Esophagus squamous epithelium (tissue), 5 donors: ENCODE data around the gene SLC2A8. TPM values are rescaled to one million over a fixed set of nuclear protein-coding genes. Genes with fewer than 3 reads are reported as not detected.
A peak's percentile ranks its signal among the peaks of the same experiment; 100 is the strongest.

Experiments used
- DNase-seq: peaks from one replicate; lab custom pipeline; 2025; lab: John Stamatoyannopoulos, UW
- H3K27ac ChIP-seq, 4 donors: fragments of 200-600 bp; sonication (generic); one replicate each; pipeline ENCODE4 v1.5.1; 2016 to 2019; ENCODE audit warnings: mild to moderate bottlenecking in 1 of 4
- H3K27me3 ChIP-seq, 4 donors: fragments of 200-600 bp; sonication (generic); 1 replicate in 3 of 4; 2 replicates in 1 of 4; pipeline versions ENCODE4 v1.5.1 to v1.6.0; 2017 to 2021; ENCODE audit warnings: antibody characterized with exemption in 1 of 4
- H3K36me3 ChIP-seq, 3 donors: fragments of 200-600 bp; sonication (generic); one replicate each; pipeline ENCODE4 v1.5.1; 2016 to 2019
- H3K4me1 ChIP-seq, 3 donors: fragments of 200-600 bp; sonication (generic); one replicate each; pipeline ENCODE4 v1.5.1; 2017 to 2019
- H3K4me3 ChIP-seq, 4 donors: fragments of 200-600 bp; sonication (generic); 1 replicate in 3 of 4; 2 replicates in 1 of 4; pipeline ENCODE4 v1.5.1; 2016 to 2019; ENCODE audit warnings: mild to moderate bottlenecking in 2 of 4, moderate library complexity in 1 of 4
- H3K9me3 ChIP-seq, 3 donors: fragments of 200-600 bp; sonication (generic); one replicate each; pipeline ENCODE4 v1.5.1; 2016 to 2019
- POLR2A ChIP-seq, 4 donors: fragments of 450-650 bp; IDR thresholded peaks; one replicate each; pipeline ENCODE4 v1.6.1; 2017; ENCODE audit warnings: antibody characterized with exemption in 4 of 4, mild to moderate bottlenecking in 4 of 4, moderate library complexity in 3 of 4
- WGBS, 2 donors: methylation state at CpG; one replicate each; pipeline ENCODE4 v1.1.5; 2018; 5-methylcytosine and 5-hydroxymethylcytosine counted together
- intact Hi-C: fragments of 100-400 bp; cut with DNase I; formaldehyde crosslinking; loops from one replicate; pipeline ENCODE4 v1.15.0; 2022
- total RNA-seq, 4 donors: library from RNA; depleted of rRNA; stranded (reverse); fragments of >200 nt; gene quantifications; one replicate each; pipeline ENCODE4 v1.1.0, GENCODE V29; 2016
- TF ChIP-seq, protein P1 (sequence below), 6 experiments: fragments of 450-650 bp in 4 of 6; fragments of 200-600 bp in 2 of 6; sonication (generic) in 2 of 6; IDR thresholded peaks; one replicate each; pipeline ENCODE4 v1.5.1; 2016 to 2019; ENCODE audit warnings: antibody characterized with exemption in 6 of 6, mild to moderate bottlenecking in 4 of 6, moderate library complexity in 4 of 6
- donor health status: DM: yes; HTN: yes; CAD: no.

Gene SLC2A8
- total RNA-seq, 4 donors from 2014 or later, result 6.2 to 28.3 (median 16.7) TPM

DNA sequence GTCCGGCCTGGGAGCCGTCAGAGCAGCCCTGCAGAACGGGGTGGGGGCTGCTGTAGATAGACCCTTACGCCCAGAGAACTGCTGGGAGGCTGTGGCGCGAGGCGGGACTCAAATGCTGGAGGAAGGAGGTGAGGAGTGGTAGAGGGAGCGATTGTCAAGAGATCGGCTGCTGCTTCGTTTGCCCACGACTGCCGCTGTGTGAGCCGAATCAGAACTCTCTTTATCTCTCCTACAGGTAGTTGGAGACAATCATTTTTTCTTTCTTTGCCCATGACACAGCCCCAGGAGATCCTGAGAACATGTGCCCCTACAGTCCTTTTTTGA lies 27.7 kb downstream of the SLC2A8 start:
- DNase-seq, result no peak
- Histone ChIP-seq H3K4me1 (peaks cover 26 to 73% (median 27%) of the 10 kb centered on the region in 3 donors), H3K9me3 (no peaks in the 10 kb centered on the region), H3K27ac (peak overlapping the region; percentile 83 to 95 (median 92)), H3K4me3 (peak overlapping the region; percentile 58 to 96 (median 83)), H3K36me3 (peaks cover 0 to 22% (median 4%) of the 10 kb centered on the region in 3 donors), H3K27me3 (no peaks in the 10 kb centered on the region)
- intact Hi-C loops, result no loop called here
- WGBS, 2 donors, result 0% methylated on average over 6 to 11 of the region's 13 CpGs
- no peak for TF ChIP-seq POLR2A (IDR thresholded peaks at IDR 0.05)
- TF ChIP-seq, protein P1, sequence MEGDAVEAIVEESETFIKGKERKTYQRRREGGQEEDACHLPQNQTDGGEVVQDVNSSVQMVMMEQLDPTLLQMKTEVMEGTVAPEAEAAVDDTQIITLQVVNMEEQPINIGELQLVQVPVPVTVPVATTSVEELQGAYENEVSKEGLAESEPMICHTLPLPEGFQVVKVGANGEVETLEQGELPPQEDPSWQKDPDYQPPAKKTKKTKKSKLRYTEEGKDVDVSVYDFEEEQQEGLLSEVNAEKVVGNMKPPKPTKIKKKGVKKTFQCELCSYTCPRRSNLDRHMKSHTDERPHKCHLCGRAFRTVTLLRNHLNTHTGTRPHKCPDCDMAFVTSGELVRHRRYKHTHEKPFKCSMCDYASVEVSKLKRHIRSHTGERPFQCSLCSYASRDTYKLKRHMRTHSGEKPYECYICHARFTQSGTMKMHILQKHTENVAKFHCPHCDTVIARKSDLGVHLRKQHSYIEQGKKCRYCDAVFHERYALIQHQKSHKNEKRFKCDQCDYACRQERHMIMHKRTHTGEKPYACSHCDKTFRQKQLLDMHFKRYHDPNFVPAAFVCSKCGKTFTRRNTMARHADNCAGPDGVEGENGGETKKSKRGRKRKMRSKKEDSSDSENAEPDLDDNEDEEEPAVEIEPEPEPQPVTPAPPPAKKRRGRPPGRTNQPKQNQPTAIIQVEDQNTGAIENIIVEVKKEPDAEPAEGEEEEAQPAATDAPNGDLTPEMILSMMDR (IDR thresholded peaks at IDR 0.05), result no peak

DNA sequence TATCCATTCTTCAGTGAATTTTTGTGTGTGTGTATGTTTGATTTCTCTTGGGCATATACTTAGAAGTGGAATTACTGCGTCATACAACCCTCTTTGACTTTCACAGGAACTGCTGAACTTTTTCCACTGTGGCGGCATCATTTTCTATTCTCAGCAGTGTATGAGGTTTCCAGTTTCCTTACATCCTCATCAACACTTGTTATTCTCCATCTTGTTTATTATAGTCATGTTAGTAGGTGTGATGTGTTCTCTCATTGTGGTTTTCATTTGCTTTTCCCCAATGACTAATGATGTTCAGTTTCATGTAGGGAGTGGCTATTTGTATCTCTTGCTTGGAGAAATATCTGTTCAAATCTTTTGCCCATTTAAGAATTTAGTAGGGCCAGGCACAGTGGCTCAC lies 29.8 kb downstream of the SLC2A8 start:
- Histone ChIP-seq H3K4me1 (peaks cover 26 to 53% (median 27%) of the 10 kb centered on the region in 3 donors), H3K36me3 (peaks cover 0 to 43% (median 4%) of the 10 kb centered on the region in 3 donors), H3K4me3 (no peak overlapping the region), H3K27ac (no peak overlapping the region), H3K9me3 (no peaks in the 10 kb centered on the region), H3K27me3 (no peaks in the 10 kb centered on the region)
- TF ChIP-seq POLR2A (IDR thresholded peaks at IDR 0.05), result no peak
- TF ChIP-seq, protein P1 (IDR thresholded peaks at IDR 0.05), result no peak
- DNase-seq, result no peak
- 75 to 80% methylated on average over 2 of the region's 2 CpGs for WGBS, 2 donors
- intact Hi-C loops, result no loop called here

DNA sequence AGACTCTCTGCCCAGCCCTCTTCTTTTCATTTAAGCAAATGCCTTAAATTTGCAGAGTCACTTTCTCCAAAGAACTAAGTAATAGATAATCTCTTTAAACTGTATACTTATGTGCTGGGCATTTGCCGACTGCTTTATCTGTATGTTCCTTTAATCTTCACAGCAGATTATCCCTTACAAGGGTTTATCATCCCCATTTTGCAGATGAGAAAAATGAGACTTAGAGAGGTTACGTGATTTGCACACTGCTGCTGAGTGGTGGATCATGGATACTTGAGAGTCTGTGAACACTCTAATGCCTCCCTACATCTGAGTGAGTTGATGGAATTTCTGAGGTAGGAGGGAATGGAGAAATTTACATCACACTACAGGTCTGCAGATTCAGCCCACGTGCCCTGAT lies 31.4 kb downstream of the SLC2A8 start:
- TF ChIP-seq POLR2A (IDR thresholded peaks at IDR 0.05), result no peak
- TF ChIP-seq, protein P1 (IDR thresholded peaks at IDR 0.05), result no peak
- Histone ChIP-seq H3K27ac (no peak overlapping the region), H3K9me3 (no peaks in the 10 kb centered on the region), H3K36me3 (peaks cover 0 to 50% (median 7%) of the 10 kb centered on the region in 3 donors), H3K4me1 (peaks cover 11 to 37% (median 13%) of the 10 kb centered on the region in 3 donors), H3K4me3 (no peak overlapping the region), H3K27me3 (no peaks in the 10 kb centered on the region)
- no peak for DNase-seq
- intact Hi-C loops, result no loop called here
- WGBS, 2 donors, result 89 to 94% methylated on average over 3 of the region's 3 CpGs

DNA sequence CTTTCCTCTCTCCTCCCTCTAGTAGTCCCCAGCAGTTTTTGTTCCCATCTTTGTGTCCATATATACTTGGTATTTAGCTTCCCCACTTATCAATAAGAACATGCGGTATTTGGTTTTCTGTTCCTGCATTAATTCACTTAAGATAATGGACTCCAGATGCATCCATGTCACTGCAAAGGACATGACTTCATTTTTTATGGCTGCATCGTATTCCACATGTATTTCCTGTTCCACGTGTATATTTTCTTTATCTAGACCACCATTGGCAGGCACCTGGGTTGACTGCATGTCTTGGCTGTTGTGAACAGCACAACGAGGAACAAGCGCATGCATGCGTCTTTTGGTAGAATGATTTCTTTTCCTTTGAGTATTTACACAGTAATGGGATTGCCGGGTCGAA lies 33.4 kb downstream of the SLC2A8 start:
- intact Hi-C loops, result no loop called here
- 92 to 97% methylated on average over 8 of the region's 8 CpGs for WGBS, 2 donors
- TF ChIP-seq, protein P1 (IDR thresholded peaks at IDR 0.05), result no peak
- no peak for TF ChIP-seq POLR2A (IDR thresholded peaks at IDR 0.05)
- DNase-seq, result no peak
- Histone ChIP-seq H3K27me3 (no peaks in the 10 kb centered on the region), H3K4me3 (no peak overlapping the region), H3K9me3 (no peaks in the 10 kb centered on the region), H3K36me3 (peaks cover 15 to 71% (median 17%) of the 10 kb centered on the region in 3 donors), H3K27ac (no peak overlapping the region), H3K4me1 (peaks cover 4 to 26% (median 7%) of the 10 kb centered on the region in 3 donors)

DNA sequence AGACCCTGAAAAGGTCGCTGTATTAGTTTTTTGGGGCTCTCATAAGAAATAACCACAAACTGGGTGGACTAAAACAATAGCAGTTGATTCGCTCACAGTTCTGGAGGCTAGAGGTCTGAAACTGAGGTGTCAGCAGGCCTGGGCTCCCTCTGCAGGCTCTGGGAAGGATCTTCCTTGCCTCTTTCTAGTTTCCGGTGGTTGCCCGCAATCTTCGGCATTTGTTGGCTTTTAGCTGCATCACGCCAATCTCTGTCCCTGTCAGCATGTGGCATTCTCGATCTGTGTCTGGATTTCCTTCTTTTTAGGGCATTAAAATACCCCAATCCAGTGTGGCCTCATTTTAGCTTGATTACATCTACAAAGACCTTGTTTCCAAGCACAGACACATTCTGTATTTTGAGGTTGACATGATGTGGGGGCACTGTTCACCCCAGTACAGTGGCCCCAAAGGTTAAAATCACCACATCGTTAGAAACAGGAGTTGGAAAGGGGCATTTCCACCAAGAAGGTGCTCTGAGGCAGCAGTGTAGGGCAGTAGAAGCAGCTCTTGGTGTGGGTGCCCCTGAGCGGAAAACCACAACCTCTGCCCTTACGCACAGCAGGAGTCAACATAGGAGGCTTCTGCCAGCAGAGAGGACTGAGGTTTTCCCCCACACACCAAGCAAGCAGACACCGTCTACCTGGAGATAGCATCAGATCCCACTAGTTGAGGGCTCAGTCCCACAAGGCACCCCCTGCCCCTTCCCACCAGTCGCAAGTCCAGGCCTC lies 40.7 kb downstream of the SLC2A8 start:
- no peak for DNase-seq
- no peak overlapping the region for H3K27ac ChIP-seq
- H3K9me3 ChIP-seq, result no peaks in the 10 kb centered on the region
- no peaks in the 10 kb centered on the region for H3K4me1 ChIP-seq
- no peak overlapping the region for H3K4me3 ChIP-seq
- peaks cover 37 to 99% (median 56%) of the 10 kb centered on the region in 3 donors for H3K36me3 ChIP-seq
- intact Hi-C loops, result no loop called here
- TF ChIP-seq, protein P1 (IDR thresholded peaks at IDR 0.05), result peak in 1 of 6 experiments; percentile 17
- no peak for TF ChIP-seq POLR2A (IDR thresholded peaks at IDR 0.05)
- WGBS, 2 donors, result 87 to 91% methylated on average over 7 to 11 of the region's 12 CpGs
- no peaks in the 10 kb centered on the region for H3K27me3 ChIP-seq
